Thoracic aorta (tissue), 2 donors: ENCODE results near the gene MYLK. TPM values are rescaled to one million over a fixed set of nuclear protein-coding genes. Genes with fewer than 3 reads are reported as not detected.

ENCODE experiments used
- ATAC-seq: fragments of 150-250 bp; one replicate; pipeline ENCODE4 v1.8.0; 2017; ENCODE audit warnings: low read depth; ENCODE audit not compliant: insufficient number of reproducible peaks, low FRiP score
- DNase-seq: peaks from one replicate; pipeline ENCODE4 v3.0.0-alpha.2; 2020; ENCODE audit warnings: low spot score
- H3K27ac ChIP-seq, 2 donors: fragments of 200-600 bp; sonication (generic); 1 replicate in 1 of 2; 2 replicates in 1 of 2; pipeline ENCODE4 v1.5.1; 2016; ENCODE audit warnings: mild to moderate bottlenecking in 2 of 2, moderate library complexity in 2 of 2
- H3K27me3 ChIP-seq: fragments of 200-600 bp; sonication (generic); replicated peaks from 2 replicates; pipeline ENCODE4 v1.6.0; 2016; ENCODE audit warnings: mild to moderate bottlenecking; ENCODE audit not compliant: insufficient read depth
- H3K36me3 ChIP-seq: fragments of 200-600 bp; sonication (generic); one replicate; pipeline ENCODE4 v1.5.1; 2016
- H3K4me1 ChIP-seq, 2 donors: fragments of 200-600 bp; sonication (generic); 1 replicate in 1 of 2; 2 replicates in 1 of 2; pipeline versions ENCODE4 v1.5.1 to v1.6.0; 2016; ENCODE audit warnings: low read depth in 2 of 2, mild to moderate bottlenecking in 1 of 2; ENCODE audit not compliant: control insufficient read depth in 1 of 2
- H3K4me3 ChIP-seq: fragments of 200-600 bp; sonication (generic); 2 replicates; pipeline ENCODE4 v1.5.1; 2016; ENCODE audit warnings: mild to moderate bottlenecking
- H3K9me3 ChIP-seq: fragments of 200-600 bp; sonication (generic); 2 replicates; pipeline ENCODE4 v1.5.1; 2016
- total RNA-seq, 2 donors: library from RNA; depleted of rRNA; stranded (reverse); fragments of >200 nt; gene quantifications; one replicate each; pipeline versions ENCODE4 v1.1.0 to v1.2.3, GENCODE V29; 2016
- TF ChIP-seq, protein P1 (sequence below): fragments of 200-600 bp; sonication (generic); IDR thresholded peaks from one replicate; pipeline ENCODE4 v1.5.1; 2019; ENCODE audit warnings: antibody characterized with exemption

MYLK gene
- total RNA-seq, 2 donors from 2014 or later: 483 to 563 TPM

DNA sequence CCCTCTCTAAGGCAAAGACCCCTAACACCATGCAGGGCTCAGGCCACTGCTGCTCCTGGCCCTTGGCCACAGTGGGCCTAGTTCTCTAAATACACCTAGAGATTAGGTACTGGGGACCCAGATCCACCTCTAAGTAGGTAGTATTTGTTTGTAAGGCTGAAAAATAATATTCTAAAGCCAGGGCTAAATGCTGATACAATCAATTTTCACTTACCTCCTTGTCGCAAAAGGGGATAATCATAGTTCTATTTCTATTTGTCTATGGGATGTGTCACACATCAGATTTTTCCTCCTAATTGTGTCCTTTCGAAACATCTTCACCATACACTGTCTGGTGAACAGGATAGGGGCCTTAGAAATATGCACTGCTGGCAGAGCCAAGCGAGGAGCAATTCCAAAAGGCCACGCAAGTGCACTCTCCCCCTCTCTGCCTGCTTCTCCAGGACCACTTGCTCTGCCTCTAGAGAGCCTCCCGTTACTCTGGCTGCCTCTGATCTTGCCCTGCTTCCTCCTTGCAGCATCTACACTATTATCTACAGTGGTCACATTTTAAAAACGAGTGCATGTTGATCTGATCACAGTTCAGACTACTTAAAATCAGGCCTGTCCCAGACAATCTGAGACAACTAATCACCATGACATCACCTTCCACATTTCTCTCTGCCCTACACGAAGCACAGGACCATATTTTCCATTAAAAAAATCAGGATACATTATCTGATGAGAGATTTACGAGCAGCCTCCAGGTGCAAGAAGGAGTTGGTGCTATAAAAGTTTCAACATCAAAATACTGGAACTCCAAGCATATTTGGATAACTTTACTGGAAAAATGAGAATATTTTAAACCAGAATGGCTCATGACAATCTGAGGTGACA is 115.4 kb downstream of the MYLK start:
- DNase-seq (no peak), ATAC-seq (no peak)
- no peaks in the 10 kb centered on the region for H3K36me3 ChIP-seq
- TF ChIP-seq, protein P1, sequence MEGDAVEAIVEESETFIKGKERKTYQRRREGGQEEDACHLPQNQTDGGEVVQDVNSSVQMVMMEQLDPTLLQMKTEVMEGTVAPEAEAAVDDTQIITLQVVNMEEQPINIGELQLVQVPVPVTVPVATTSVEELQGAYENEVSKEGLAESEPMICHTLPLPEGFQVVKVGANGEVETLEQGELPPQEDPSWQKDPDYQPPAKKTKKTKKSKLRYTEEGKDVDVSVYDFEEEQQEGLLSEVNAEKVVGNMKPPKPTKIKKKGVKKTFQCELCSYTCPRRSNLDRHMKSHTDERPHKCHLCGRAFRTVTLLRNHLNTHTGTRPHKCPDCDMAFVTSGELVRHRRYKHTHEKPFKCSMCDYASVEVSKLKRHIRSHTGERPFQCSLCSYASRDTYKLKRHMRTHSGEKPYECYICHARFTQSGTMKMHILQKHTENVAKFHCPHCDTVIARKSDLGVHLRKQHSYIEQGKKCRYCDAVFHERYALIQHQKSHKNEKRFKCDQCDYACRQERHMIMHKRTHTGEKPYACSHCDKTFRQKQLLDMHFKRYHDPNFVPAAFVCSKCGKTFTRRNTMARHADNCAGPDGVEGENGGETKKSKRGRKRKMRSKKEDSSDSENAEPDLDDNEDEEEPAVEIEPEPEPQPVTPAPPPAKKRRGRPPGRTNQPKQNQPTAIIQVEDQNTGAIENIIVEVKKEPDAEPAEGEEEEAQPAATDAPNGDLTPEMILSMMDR: no peak
- H3K9me3 ChIP-seq: no peaks in the 10 kb centered on the region
- H3K4me3 ChIP-seq: no peak overlapping the region
- H3K4me1 ChIP-seq: peaks cover 26 to 62% of the 10 kb centered on the region in 2 donors
- H3K27me3 ChIP-seq: no peaks in the 10 kb centered on the region
- H3K27ac ChIP-seq: peak overlapping the region; percentile 88 to 96

DNA sequence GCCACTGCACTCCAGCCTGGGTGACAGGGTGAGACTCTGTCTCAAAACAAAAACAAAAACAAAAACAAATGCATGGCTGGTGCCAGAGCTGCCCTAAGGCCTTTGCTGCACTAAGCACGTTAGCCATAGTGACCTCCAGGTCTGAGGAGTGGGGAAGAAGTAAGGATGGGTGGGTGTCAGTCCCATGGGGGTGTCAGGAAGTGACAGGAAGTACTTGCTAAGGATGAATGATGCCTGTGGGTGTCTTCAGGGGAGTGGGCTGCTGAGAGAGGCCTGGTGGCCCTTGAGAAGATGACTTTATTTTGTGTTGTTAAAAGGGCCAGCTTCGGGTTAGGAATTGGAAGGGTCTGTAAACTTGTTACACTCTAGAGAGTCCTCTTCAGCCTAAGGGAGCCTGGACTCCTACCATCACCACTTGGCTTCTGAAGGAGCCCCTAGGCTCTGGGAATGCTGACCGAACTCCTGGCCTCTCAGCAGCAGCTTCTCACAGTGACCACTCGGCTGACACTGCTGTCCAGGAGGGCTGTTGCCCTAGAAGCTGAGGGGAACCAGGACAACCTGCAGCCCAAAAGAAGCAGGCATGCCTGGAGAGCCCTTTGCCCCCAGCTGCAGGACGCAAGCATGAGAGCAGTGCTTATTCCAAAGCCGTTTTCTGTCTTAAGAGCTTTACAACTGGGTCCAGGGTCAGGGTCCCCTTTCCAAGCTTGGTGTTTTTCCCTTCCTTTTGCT is 116.4 kb downstream of the MYLK start:
- no peaks in the 10 kb centered on the region for H3K27me3 ChIP-seq
- H3K9me3 ChIP-seq: no peaks in the 10 kb centered on the region
- no peak for DNase-seq
- no peak overlapping the region for H3K4me3 ChIP-seq
- TF ChIP-seq, protein P1: no peak
- no peaks in the 10 kb centered on the region for H3K36me3 ChIP-seq
- ATAC-seq: no peak
- H3K27ac ChIP-seq: peak overlapping the region; percentile 88 to 96
- peaks cover 26 to 63% of the 10 kb centered on the region in 2 donors for H3K4me1 ChIP-seq

DNA sequence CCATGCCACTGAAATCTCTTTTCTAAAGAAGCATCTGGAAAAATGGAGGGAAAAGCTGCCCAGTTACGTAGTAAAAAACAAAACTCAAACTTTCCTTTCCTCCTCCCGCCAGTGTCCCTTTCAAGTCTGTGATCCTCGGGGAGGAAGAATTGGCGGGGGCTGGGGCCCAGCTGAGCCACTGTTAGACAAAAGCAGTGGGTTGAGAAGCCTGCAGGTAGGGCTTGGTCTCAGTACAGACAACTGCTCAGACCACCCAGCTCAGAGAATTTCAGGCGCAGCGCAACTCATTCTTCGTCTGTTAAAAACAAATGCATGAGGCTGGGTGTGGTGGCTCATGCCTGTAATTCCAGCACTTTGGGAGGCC is 117.1 kb downstream of the MYLK start:
- Histone ChIP-seq H3K4me1 (peaks cover 26 to 63% of the 10 kb centered on the region in 2 donors), H3K27me3 (no peaks in the 10 kb centered on the region), H3K27ac (peak overlapping the region; percentile 88 to 96), H3K4me3 (peak overlapping the region; percentile 11), H3K9me3 (no peaks in the 10 kb centered on the region), H3K36me3 (no peaks in the 10 kb centered on the region)
- no peak for DNase-seq
- TF ChIP-seq, protein P1: no peak
- ATAC-seq: no peak

DNA sequence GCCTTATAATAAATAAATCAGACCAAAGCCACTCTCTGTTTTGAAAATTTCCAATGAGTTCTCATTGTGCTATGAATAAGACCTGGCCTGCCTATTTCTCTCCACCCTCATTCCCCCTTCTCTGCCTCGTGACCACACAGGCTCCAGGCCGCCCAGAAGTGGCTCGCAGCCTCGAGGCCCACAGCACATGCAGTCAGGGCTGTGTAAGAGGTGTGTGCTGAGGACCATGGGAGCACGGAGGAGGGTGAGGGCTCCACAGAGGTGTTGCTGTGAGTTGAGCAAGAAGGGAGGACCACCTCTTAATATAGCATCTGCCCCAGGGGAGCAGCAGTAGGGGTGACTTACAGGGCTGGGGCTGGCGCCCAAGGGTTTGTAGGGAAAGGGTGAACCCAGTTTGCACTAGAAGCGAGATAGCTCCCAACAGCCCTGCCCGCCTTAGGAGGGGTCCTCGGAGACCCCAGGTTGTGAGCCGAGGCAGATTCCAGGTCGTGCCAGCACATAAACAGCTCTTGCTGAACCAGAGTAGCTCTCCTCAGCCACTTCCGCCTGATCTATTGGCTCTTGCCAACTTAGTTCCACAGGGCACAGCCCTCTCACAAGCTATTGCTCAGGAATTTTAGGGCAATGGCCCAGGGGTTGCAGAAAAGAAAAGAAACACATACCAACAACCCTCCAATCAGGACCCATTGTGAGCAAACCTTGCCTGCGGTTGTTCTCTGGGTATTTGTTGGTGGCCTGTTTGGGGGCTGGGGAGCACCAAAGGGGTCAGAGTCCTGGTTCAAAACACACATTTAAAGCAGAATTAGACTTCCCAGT is 117.7 kb downstream of the MYLK start:
- H3K27ac ChIP-seq: peak overlapping the region; percentile 88 to 96
- H3K27me3 ChIP-seq: no peaks in the 10 kb centered on the region
- DNase-seq (peak; percentile 51), ATAC-seq (peak; percentile 89)
- H3K9me3 ChIP-seq: no peaks in the 10 kb centered on the region
- H3K4me1 ChIP-seq: peaks cover 26 to 63% of the 10 kb centered on the region in 2 donors
- TF ChIP-seq, protein P1: no peak
- H3K36me3 ChIP-seq: no peaks in the 10 kb centered on the region
- H3K4me3 ChIP-seq: peak overlapping the region; percentile 11
